HCT116 (cell line): ENCODE measurements around the gene UMOD.

Experiments used
- POLR2A ChIP-seq: IDR thresholded peaks from 2 replicates; pipeline ENCODE4 v1.7.0; 2011; ENCODE audit warnings: borderline replicate concordance; ENCODE audit not compliant: insufficient read depth, insufficient read length; ENCODE audit errors: extremely low read depth
- POLR2AphosphoS5 ChIP-seq: IDR thresholded peaks from 2 replicates; pipeline ENCODE4 v1.6.1; 2011; ENCODE audit warnings: mild to moderate bottlenecking, low read depth, low read length, moderate library complexity
- TF ChIP-seq, protein P1 (sequence below), 3 experiments: fragments of 200-600 bp in 1 of 3; sonication (generic) in 1 of 3; IDR thresholded peaks in 2 of 3; conservative IDR thresholded peaks in 1 of 3; 2 replicates each; pipeline ENCODE4 v1.5.1; 2012 to 2017; ENCODE audit warnings: low read depth in 2 of 3, low read length in 2 of 3, antibody characterized with exemption in 1 of 3, borderline replicate concordance in 1 of 3, control low read depth in 1 of 3, mild to moderate bottlenecking in 1 of 3, mixed read lengths in 1 of 3, mixed run types in 1 of 3, moderate library complexity in 1 of 3; ENCODE audit not compliant: insufficient read depth in 1 of 3

DNA sequence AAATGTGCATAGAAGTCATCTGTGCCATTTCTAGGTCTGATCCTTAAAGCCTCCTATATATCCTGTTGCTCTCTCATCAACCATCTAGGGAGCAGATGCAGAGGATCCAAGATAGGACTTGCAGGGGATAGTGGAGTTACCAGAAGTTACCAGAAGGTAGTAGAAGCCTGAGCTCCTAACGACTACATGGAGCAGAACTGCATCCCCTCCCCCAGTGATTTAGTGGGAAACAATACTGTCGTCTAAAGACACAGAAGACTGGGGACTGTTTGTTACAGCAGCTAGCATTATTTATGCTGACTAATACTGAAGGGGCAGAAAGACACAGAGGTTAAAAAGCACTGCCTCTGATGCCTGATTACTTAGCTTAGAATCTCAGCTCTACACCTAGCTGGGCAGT lies 41.0 kb downstream of the UMOD start:
- TF ChIP-seq POLR2AphosphoS5 (no peak), POLR2A (no peak)
- TF ChIP-seq, protein P1, sequence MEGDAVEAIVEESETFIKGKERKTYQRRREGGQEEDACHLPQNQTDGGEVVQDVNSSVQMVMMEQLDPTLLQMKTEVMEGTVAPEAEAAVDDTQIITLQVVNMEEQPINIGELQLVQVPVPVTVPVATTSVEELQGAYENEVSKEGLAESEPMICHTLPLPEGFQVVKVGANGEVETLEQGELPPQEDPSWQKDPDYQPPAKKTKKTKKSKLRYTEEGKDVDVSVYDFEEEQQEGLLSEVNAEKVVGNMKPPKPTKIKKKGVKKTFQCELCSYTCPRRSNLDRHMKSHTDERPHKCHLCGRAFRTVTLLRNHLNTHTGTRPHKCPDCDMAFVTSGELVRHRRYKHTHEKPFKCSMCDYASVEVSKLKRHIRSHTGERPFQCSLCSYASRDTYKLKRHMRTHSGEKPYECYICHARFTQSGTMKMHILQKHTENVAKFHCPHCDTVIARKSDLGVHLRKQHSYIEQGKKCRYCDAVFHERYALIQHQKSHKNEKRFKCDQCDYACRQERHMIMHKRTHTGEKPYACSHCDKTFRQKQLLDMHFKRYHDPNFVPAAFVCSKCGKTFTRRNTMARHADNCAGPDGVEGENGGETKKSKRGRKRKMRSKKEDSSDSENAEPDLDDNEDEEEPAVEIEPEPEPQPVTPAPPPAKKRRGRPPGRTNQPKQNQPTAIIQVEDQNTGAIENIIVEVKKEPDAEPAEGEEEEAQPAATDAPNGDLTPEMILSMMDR (IDR thresholded peaks at IDR 0.05 in 2 of 3, conservative IDR thresholded peaks at IDR 0.05 in 1 of 3; ENCODE audit: borderline replicate concordance in 1 of 3, insufficient read depth in 1 of 3, low read depth in 2 of 3, low read length in 2 of 3): no peak
